ENCODE results near the gene PTF1A. TPM values are rescaled to one million over a fixed set of nuclear protein-coding genes. Genes with fewer than 3 reads are reported as not detected.

PTF1A gene
- polyA plus RNA-seq, 1 donor (not counting 4 experiments of a cell fraction or from before 2014, with no cell fraction given): not detected

- Histone ChIP-seq H4K20me1 (ENCODE audit: control insufficient read depth, extremely low read depth, insufficient read depth, low read length) (no peaks in the 10 kb centered on the region), H3K9me1 (ENCODE audit: control insufficient read depth, extremely low read depth, insufficient read depth, low read length) (no peaks in the 10 kb centered on the region), H2AFZ (ENCODE audit: control insufficient read depth, low read length) (no peak overlapping the region), H3K27me3 (ENCODE audit: control insufficient read depth, extremely low read depth, insufficient read depth, low read length) (peaks cover 53% of the 10 kb centered on the region), H3K27ac (ENCODE audit: control insufficient read depth, insufficient read depth, low read length) (no peak overlapping the region), H3K9ac (ENCODE audit: control insufficient read depth, extremely low read depth, insufficient read depth, low read length) (no peak overlapping the region), H3K4me1 (ENCODE audit: control insufficient read depth, extremely low read depth, insufficient read depth, low read length) (no peaks in the 10 kb centered on the region), H3K36me3 (ENCODE audit: control insufficient read depth in 2 of 2, extremely low read depth in 1 of 2, insufficient read depth in 2 of 2, low read length in 2 of 2) (no peaks in the 10 kb centered on the region), H3K9me3 (ENCODE audit: control insufficient read depth, low read depth, low read length) (no peaks in the 10 kb centered on the region), H3K4me3 (ENCODE audit: control insufficient read depth in 2 of 3, extremely low read depth in 1 of 3, insufficient read depth in 2 of 3, low read depth in 1 of 3, low read length in 3 of 3) (no peak overlapping the region), H3K79me2 (ENCODE audit: control insufficient read depth, insufficient read depth, low read length) (no peaks in the 10 kb centered on the region), H3K4me2 (ENCODE audit: control insufficient read depth, extremely low read depth, insufficient read depth, low read depth, low read length) (no peak overlapping the region)
- dilution Hi-C loops (cut with MboI; ENCODE audit: extremely low pct_ligation_motif_present, low sequenced_read_pairs): no loop called here
- TF ChIP-seq EZH2 (IDR thresholded peaks at IDR 0.05; ENCODE audit: low read length) (no peak), CTCF (optimal IDR thresholded peaks at IDR 0.05 in 1 of 3, IDR thresholded peaks at IDR 0.05 in 1 of 3, conservative IDR thresholded peaks at IDR 0.05 in 1 of 3; ENCODE audit: extremely low read depth in 1 of 3, insufficient read depth in 2 of 3, low read length in 3 of 3) (no peak)
- no peak for DNase-seq (ENCODE audit: low read depth, low spot score)
- no peak for FAIRE-seq
Observed at GRCh38 chr10:23203369-23204325, 11.5 kb downstream of the PTF1A start.

- no peaks in the 10 kb centered on the region for H3K4me1 ChIP-seq (ENCODE audit: control insufficient read depth, extremely low read depth, insufficient read depth, low read length)
- H3K27ac ChIP-seq (ENCODE audit: control insufficient read depth, insufficient read depth, low read length): no peak overlapping the region
- H3K79me2 ChIP-seq (ENCODE audit: control insufficient read depth, insufficient read depth, low read length): no peaks in the 10 kb centered on the region
- H3K9me3 ChIP-seq (ENCODE audit: control insufficient read depth, low read depth, low read length): no peaks in the 10 kb centered on the region
- no peaks in the 10 kb centered on the region for H4K20me1 ChIP-seq (ENCODE audit: control insufficient read depth, extremely low read depth, insufficient read depth, low read length)
- H3K9me1 ChIP-seq (ENCODE audit: control insufficient read depth, extremely low read depth, insufficient read depth, low read length): no peaks in the 10 kb centered on the region
- no peaks in the 10 kb centered on the region for H3K36me3 ChIP-seq (ENCODE audit: control insufficient read depth in 2 of 2, extremely low read depth in 1 of 2, insufficient read depth in 2 of 2, low read length in 2 of 2)
- no peak overlapping the region for H3K4me3 ChIP-seq (ENCODE audit: control insufficient read depth in 2 of 3, extremely low read depth in 1 of 3, insufficient read depth in 2 of 3, low read depth in 1 of 3, low read length in 3 of 3)
- H3K9ac ChIP-seq (ENCODE audit: control insufficient read depth, extremely low read depth, insufficient read depth, low read length): no peak overlapping the region
- DNase-seq (ENCODE audit: low read depth, low spot score) (no peak), FAIRE-seq (no peak)
- no peak overlapping the region for H3K4me2 ChIP-seq (ENCODE audit: control insufficient read depth, extremely low read depth, insufficient read depth, low read depth, low read length)
- TF ChIP-seq EZH2 (IDR thresholded peaks at IDR 0.05; ENCODE audit: low read length): no peak
- peak in 1 of 3 experiments; percentile 1 for TF ChIP-seq CTCF (optimal IDR thresholded peaks at IDR 0.05 in 1 of 3, IDR thresholded peaks at IDR 0.05 in 1 of 3, conservative IDR thresholded peaks at IDR 0.05 in 1 of 3; ENCODE audit: extremely low read depth in 1 of 3, insufficient read depth in 2 of 3, low read length in 3 of 3)
- dilution Hi-C loops (cut with MboI; ENCODE audit: extremely low pct_ligation_motif_present, low sequenced_read_pairs): no loop called here
- no peak overlapping the region for H2AFZ ChIP-seq (ENCODE audit: control insufficient read depth, low read length)
- peaks cover 41% of the 10 kb centered on the region for H3K27me3 ChIP-seq (ENCODE audit: control insufficient read depth, extremely low read depth, insufficient read depth, low read length)
Observed at GRCh38 chr10:23204773-23205172, 12.7 kb downstream of the PTF1A start.

All from keratinocyte (primary cell).